Measurements from ENCODE around the gene SEMA3E.
"Not testable (repeated sequence)": the region's sequence is repeated elsewhere in the genome, so short reads cannot be mapped to it uniquely, and the experiment has no call there.

DNA sequence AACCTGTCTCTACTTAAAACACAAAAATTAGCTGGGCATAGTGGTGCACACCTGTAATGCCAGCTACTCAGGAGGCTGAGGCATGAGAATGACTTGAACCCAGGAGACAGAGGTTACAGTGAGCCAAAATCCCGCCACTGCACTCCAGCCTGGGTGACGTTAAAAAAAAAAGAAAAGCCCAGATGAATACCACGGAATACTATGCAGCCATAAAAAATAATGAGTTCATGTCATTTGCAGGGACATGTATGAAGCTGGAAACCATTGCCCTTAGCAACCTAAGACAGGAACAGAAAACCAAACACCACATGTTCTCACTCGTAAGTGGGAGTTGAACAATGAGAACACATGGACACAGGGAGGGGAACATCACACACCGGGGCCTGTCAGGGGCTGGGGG lies 218.7 kb downstream of the SEMA3E start:
- TF ChIP-seq, protein P1, sequence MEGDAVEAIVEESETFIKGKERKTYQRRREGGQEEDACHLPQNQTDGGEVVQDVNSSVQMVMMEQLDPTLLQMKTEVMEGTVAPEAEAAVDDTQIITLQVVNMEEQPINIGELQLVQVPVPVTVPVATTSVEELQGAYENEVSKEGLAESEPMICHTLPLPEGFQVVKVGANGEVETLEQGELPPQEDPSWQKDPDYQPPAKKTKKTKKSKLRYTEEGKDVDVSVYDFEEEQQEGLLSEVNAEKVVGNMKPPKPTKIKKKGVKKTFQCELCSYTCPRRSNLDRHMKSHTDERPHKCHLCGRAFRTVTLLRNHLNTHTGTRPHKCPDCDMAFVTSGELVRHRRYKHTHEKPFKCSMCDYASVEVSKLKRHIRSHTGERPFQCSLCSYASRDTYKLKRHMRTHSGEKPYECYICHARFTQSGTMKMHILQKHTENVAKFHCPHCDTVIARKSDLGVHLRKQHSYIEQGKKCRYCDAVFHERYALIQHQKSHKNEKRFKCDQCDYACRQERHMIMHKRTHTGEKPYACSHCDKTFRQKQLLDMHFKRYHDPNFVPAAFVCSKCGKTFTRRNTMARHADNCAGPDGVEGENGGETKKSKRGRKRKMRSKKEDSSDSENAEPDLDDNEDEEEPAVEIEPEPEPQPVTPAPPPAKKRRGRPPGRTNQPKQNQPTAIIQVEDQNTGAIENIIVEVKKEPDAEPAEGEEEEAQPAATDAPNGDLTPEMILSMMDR (IDR thresholded peaks at IDR 0.05; ENCODE audit: poor library complexity, severe bottlenecking) = not testable (repeated sequence)
- not testable (repeated sequence) for TF ChIP-seq TAF1 (IDR thresholded peaks at IDR 0.05; ENCODE audit: low read depth); EZH2 (IDR thresholded peaks at IDR 0.05; ENCODE audit: borderline replicate concordance, insufficient read depth, low read length, poor library complexity, severe bottlenecking); EP300 (conservative IDR thresholded peaks at IDR 0.05; ENCODE audit: poor library complexity, severe bottlenecking); POLR2AphosphoS5 (IDR thresholded peaks at IDR 0.05); MXI1 (conservative IDR thresholded peaks at IDR 0.05; ENCODE audit: poor library complexity, severe bottlenecking); SMC3 (conservative IDR thresholded peaks at IDR 0.05; ENCODE audit: poor library complexity); RAD21 (conservative IDR thresholded peaks at IDR 0.05)
- TF ChIP-seq, protein P2, sequence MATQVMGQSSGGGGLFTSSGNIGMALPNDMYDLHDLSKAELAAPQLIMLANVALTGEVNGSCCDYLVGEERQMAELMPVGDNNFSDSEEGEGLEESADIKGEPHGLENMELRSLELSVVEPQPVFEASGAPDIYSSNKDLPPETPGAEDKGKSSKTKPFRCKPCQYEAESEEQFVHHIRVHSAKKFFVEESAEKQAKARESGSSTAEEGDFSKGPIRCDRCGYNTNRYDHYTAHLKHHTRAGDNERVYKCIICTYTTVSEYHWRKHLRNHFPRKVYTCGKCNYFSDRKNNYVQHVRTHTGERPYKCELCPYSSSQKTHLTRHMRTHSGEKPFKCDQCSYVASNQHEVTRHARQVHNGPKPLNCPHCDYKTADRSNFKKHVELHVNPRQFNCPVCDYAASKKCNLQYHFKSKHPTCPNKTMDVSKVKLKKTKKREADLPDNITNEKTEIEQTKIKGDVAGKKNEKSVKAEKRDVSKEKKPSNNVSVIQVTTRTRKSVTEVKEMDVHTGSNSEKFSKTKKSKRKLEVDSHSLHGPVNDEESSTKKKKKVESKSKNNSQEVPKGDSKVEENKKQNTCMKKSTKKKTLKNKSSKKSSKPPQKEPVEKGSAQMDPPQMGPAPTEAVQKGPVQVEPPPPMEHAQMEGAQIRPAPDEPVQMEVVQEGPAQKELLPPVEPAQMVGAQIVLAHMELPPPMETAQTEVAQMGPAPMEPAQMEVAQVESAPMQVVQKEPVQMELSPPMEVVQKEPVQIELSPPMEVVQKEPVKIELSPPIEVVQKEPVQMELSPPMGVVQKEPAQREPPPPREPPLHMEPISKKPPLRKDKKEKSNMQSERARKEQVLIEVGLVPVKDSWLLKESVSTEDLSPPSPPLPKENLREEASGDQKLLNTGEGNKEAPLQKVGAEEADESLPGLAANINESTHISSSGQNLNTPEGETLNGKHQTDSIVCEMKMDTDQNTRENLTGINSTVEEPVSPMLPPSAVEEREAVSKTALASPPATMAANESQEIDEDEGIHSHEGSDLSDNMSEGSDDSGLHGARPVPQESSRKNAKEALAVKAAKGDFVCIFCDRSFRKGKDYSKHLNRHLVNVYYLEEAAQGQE (IDR thresholded peaks at IDR 0.05; ENCODE audit: borderline replicate concordance) = not testable (repeated sequence)

All from neural cell (in vitro differentiated cells).